H9 (cell line): ENCODE results near the gene ADAMTS16. TPM values are rescaled to one million over a fixed set of nuclear protein-coding genes. Genes with fewer than 3 reads are reported as not detected.

ENCODE experiments used
- DNase-seq: peaks from one replicate; pipeline ENCODE4 v3.0.0-alpha.2; 2017
- H2AFZ ChIP-seq: one replicate; pipeline ENCODE4 v1.6.1; 2013; ENCODE audit warnings: mild to moderate bottlenecking, low read length, control low read depth, moderate library complexity
- H2AK5ac ChIP-seq: 2 replicates; pipeline ENCODE4 v1.6.1; 2013; ENCODE audit warnings: low read length, control low read depth, mixed read lengths; ENCODE audit not compliant: insufficient read length
- H2BK120ac ChIP-seq: one replicate; pipeline ENCODE4 v1.6.1; 2013; ENCODE audit warnings: low read depth, mild to moderate bottlenecking, low read length, control low read depth, inconsistent platforms; ENCODE audit not compliant: poor library complexity, severe bottlenecking
- H2BK12ac ChIP-seq: 2 replicates; pipeline ENCODE4 v1.6.1; 2013; ENCODE audit warnings: low read length, control low read depth, mixed read lengths, low read depth; ENCODE audit not compliant: insufficient read length
- H2BK15ac ChIP-seq: 2 replicates; pipeline ENCODE4 v1.6.1; 2013; ENCODE audit warnings: low read depth, low read length, control low read depth
- H2BK20ac ChIP-seq: one replicate; pipeline ENCODE4 v1.6.1; 2013; ENCODE audit warnings: low read depth, mild to moderate bottlenecking, low read length, control low read depth, inconsistent platforms; ENCODE audit not compliant: poor library complexity, severe bottlenecking
- H2BK5ac ChIP-seq: 2 replicates; pipeline ENCODE4 v1.6.1; 2013; ENCODE audit warnings: low read length, control low read depth, mixed read lengths; ENCODE audit not compliant: insufficient read length
- H3K14ac ChIP-seq: 2 replicates; pipeline ENCODE4 v1.6.1; 2013; ENCODE audit warnings: low read length, control low read depth; ENCODE audit not compliant: insufficient read depth
- H3K18ac ChIP-seq: 2 replicates; pipeline ENCODE4 v1.6.1; 2013; ENCODE audit warnings: low read depth, mild to moderate bottlenecking, mixed read lengths, low read length, control low read depth; ENCODE audit not compliant: insufficient read length
- H3K23ac ChIP-seq: 2 replicates; pipeline ENCODE4 v1.6.1; 2013; ENCODE audit warnings: low read length, control low read depth, mixed read lengths, low read depth; ENCODE audit not compliant: insufficient read length
- H3K23me2 ChIP-seq: 2 replicates; pipeline ENCODE4 v1.6.1; 2013; ENCODE audit warnings: low read depth, mild to moderate bottlenecking, mixed read lengths, low read length, control low read depth; ENCODE audit not compliant: insufficient read length, poor library complexity, severe bottlenecking
- H3K27ac ChIP-seq: 2 replicates; pipeline ENCODE4 v1.5.1; 2013; ENCODE audit warnings: low read length, control low read depth, mixed read lengths, low read depth; ENCODE audit not compliant: insufficient read length
- H3K27me3 ChIP-seq: 2 replicates; pipeline ENCODE4 v1.6.1; 2013; ENCODE audit warnings: low read length, control low read depth, inconsistent platforms; ENCODE audit not compliant: insufficient read depth
- H3K4ac ChIP-seq: 2 replicates; pipeline ENCODE4 v1.6.1; 2013; ENCODE audit warnings: low read depth, mild to moderate bottlenecking, control low read depth, inconsistent platforms, low read length, moderate library complexity
- H3K4me1 ChIP-seq: 2 replicates; pipeline ENCODE4 v1.6.1; 2013; ENCODE audit warnings: low read length, control low read depth, inconsistent platforms; ENCODE audit not compliant: insufficient read depth
- H3K4me2 ChIP-seq: 2 replicates; pipeline ENCODE4 v1.6.1; 2013; ENCODE audit warnings: low read length, control low read depth, mixed read lengths; ENCODE audit not compliant: insufficient read length, insufficient read depth
- H3K56ac ChIP-seq: 2 replicates; pipeline ENCODE4 v1.6.1; 2013; ENCODE audit warnings: low read depth, mild to moderate bottlenecking, mixed read lengths, low read length, control low read depth; ENCODE audit not compliant: insufficient read length
- H3K79me1 ChIP-seq: 2 replicates; pipeline ENCODE4 v1.6.1; 2013; ENCODE audit warnings: low read depth, mild to moderate bottlenecking, moderate library complexity, low read length, control low read depth, inconsistent platforms; ENCODE audit not compliant: insufficient read depth, poor library complexity, severe bottlenecking
- H3K79me2 ChIP-seq: 2 replicates; pipeline ENCODE4 v1.6.1; 2013; ENCODE audit warnings: low read length, control low read depth, inconsistent platforms; ENCODE audit not compliant: insufficient read depth
- H3K9ac ChIP-seq: 2 replicates; pipeline ENCODE4 v1.6.1; 2013; ENCODE audit warnings: low read length, control low read depth, mixed read lengths; ENCODE audit not compliant: insufficient read length; ENCODE audit errors: extremely low read depth
- H3K9me3 ChIP-seq: one replicate; pipeline ENCODE4 v1.6.1; 2013; ENCODE audit warnings: low read depth, low read length, inconsistent platforms; ENCODE audit not compliant: control insufficient read depth
- H3T11ph ChIP-seq: one replicate; pipeline ENCODE4 v1.6.1; 2013; ENCODE audit warnings: mild to moderate bottlenecking, low read length, control low read depth, inconsistent platforms
- H4K20me1 ChIP-seq: one replicate; pipeline ENCODE4 v1.6.1; 2013; ENCODE audit not compliant: control insufficient read depth, insufficient read length, insufficient read depth
- H4K5ac ChIP-seq: 2 replicates; pipeline ENCODE4 v1.6.1; 2013; ENCODE audit warnings: low read depth, mild to moderate bottlenecking, mixed read lengths, low read length, control low read depth; ENCODE audit not compliant: insufficient read length
- H4K8ac ChIP-seq: replicated peaks from 2 replicates; pipeline ENCODE4 v1.6.1; 2013; ENCODE audit warnings: low read length, control low read depth, mixed read lengths, low read depth; ENCODE audit not compliant: insufficient read length
- H4K91ac ChIP-seq: 2 replicates; pipeline ENCODE4 v1.6.1; 2013; ENCODE audit warnings: low read depth, mild to moderate bottlenecking, moderate library complexity, mixed read lengths, low read length, control low read depth; ENCODE audit not compliant: insufficient read length
- H3K27ac Mint-ChIP-seq, 3 experiments: 2 replicates in 2 of 3; 3 replicates in 1 of 3; pipeline ENCODE4 v1.8.0; 2020 to 2021; ENCODE audit warnings: mixed read lengths in 3 of 3, mild to moderate bottlenecking in 1 of 3, moderate library complexity in 1 of 3
- H3K27me3 Mint-ChIP-seq: 2 replicates; pipeline ENCODE4 v1.8.0; 2021; ENCODE audit warnings: low read depth, mild to moderate bottlenecking, moderate library complexity, mixed read lengths
- H3K36me3 Mint-ChIP-seq, 3 experiments: 2 replicates in 2 of 3; 3 replicates in 1 of 3; pipeline ENCODE4 v1.8.0; 2020 to 2021; ENCODE audit warnings: low read depth in 3 of 3, mixed read lengths in 3 of 3; ENCODE audit not compliant: insufficient read depth in 1 of 3
- H3K4me1 Mint-ChIP-seq, 2 experiments: 2 replicates each; pipeline ENCODE4 v1.8.0; 2020; ENCODE audit warnings: mixed read lengths in 2 of 2
- H3K4me3 Mint-ChIP-seq, 2 experiments: 2 replicates in 1 of 2; 3 replicates in 1 of 2; pipeline ENCODE4 v1.8.0; 2020 to 2021; ENCODE audit warnings: mild to moderate bottlenecking in 2 of 2, mixed read lengths in 2 of 2, moderate library complexity in 1 of 2
- H3K9me3 Mint-ChIP-seq, 2 experiments: 2 replicates in 1 of 2; 3 replicates in 1 of 2; pipeline ENCODE4 v1.8.0; 2020; ENCODE audit warnings: mild to moderate bottlenecking in 2 of 2, mixed read lengths in 2 of 2, moderate library complexity in 1 of 2
- WGBS: extraction: QIAGEN DNeasy Blood & Tissue Kit; methylation state at CpG from one replicate; pipeline ENCODE4 v1.1.7; 2013; ENCODE audit warnings: missing lambda C conversion rate, low lambda C conversion rate, mixed read lengths; ENCODE audit not compliant: insufficient read length; ENCODE audit errors: extremely low coverage; 5-methylcytosine and 5-hydroxymethylcytosine counted together
- total RNA-seq: library from RNA; stranded (reverse); gene quantifications from 2 replicates; pipeline ENCODE4 v1.2.1, GENCODE V29; 2021
- TF ChIP-seq, protein P1 (sequence below): fragments of 200-600 bp; sonication (generic); conservative IDR thresholded peaks from 3 replicates; pipeline ENCODE4 v1.8.0; 2021; ENCODE audit warnings: antibody characterized with exemption, mild to moderate bottlenecking

ADAMTS16 gene
- total RNA-seq, 1 experiment from 2014 or later, result 4.5 TPM

DNA sequence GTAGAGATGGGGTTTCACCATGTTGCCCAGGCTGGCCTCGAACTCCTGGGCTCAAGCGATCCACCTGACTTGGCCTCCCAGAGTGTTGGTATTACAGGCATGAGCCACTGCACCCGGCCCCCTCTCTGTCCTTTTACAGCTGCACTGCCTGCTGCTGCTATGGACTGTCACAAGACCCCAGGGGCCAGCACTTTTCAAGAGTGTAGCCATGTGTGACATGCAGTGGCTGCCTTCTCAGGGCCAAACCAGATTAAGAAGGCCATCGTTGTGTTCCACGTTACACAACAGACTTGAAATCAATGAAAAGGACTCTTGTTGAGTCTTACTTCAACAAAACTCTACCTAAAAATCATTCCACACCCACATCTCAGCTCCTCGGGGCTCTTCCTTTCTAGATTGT lies 203.4 kb downstream of the ADAMTS16 start:
- no peak overlapping the region for H3K27ac ChIP-seq
- no peak overlapping the region for H2BK5ac ChIP-seq
- H3K18ac ChIP-seq, result no peak overlapping the region
- H2AK5ac ChIP-seq, result no peak overlapping the region
- H4K8ac ChIP-seq, result no peak overlapping the region
- no peak overlapping the region for H3K4ac ChIP-seq
- peaks cover 8% of the 10 kb centered on the region; the same call in 1 of the 2 replicates for H3K4me1 ChIP-seq
- no peaks in the 10 kb centered on the region for H4K20me1 ChIP-seq
- WGBS, result no CpG with 5 or more reads among the region's 6 CpGs
- no peak overlapping the region for H3K9ac ChIP-seq
- Mint-ChIP-seq H3K27me3 (no peaks in the 10 kb centered on the region), H3K9me3 (no peaks in the 10 kb centered on the region; a peak in 1 of 5 replicates), H3K4me1 (peaks cover 29 to 31% of the 10 kb centered on the region in 2 experiments), H3K36me3 (no peaks in the 10 kb centered on the region; a peak in 1 of 7 replicates), H3K27ac (0 out of 7 replicates have a peak overlapping the region, but pooled peaks of 1 of the 3 experiments have one; percentile 71), H3K4me3 (no peak overlapping the region)
- H4K91ac ChIP-seq, result no peak overlapping the region
- H3K23ac ChIP-seq, result no peak overlapping the region
- H3K27me3 ChIP-seq, result no peaks in the 10 kb centered on the region
- H3K4me2 ChIP-seq, result no peak overlapping the region
- H3T11ph ChIP-seq, result no peak overlapping the region
- no peaks in the 10 kb centered on the region for H3K79me2 ChIP-seq
- no peaks in the 10 kb centered on the region for H3K23me2 ChIP-seq
- H3K9me3 ChIP-seq, result no peaks in the 10 kb centered on the region
- no peak overlapping the region for H2BK12ac ChIP-seq
- no peak overlapping the region for H3K56ac ChIP-seq
- H2AFZ ChIP-seq, result no peak overlapping the region
- no peaks in the 10 kb centered on the region for H3K79me1 ChIP-seq
- DNase-seq, result no peak
- no peak overlapping the region for H2BK15ac ChIP-seq
- no peak overlapping the region for H2BK20ac ChIP-seq
- no peak overlapping the region for H2BK120ac ChIP-seq
- TF ChIP-seq, protein P1, sequence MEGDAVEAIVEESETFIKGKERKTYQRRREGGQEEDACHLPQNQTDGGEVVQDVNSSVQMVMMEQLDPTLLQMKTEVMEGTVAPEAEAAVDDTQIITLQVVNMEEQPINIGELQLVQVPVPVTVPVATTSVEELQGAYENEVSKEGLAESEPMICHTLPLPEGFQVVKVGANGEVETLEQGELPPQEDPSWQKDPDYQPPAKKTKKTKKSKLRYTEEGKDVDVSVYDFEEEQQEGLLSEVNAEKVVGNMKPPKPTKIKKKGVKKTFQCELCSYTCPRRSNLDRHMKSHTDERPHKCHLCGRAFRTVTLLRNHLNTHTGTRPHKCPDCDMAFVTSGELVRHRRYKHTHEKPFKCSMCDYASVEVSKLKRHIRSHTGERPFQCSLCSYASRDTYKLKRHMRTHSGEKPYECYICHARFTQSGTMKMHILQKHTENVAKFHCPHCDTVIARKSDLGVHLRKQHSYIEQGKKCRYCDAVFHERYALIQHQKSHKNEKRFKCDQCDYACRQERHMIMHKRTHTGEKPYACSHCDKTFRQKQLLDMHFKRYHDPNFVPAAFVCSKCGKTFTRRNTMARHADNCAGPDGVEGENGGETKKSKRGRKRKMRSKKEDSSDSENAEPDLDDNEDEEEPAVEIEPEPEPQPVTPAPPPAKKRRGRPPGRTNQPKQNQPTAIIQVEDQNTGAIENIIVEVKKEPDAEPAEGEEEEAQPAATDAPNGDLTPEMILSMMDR, result no peak
- no peak overlapping the region for H4K5ac ChIP-seq
- H3K14ac ChIP-seq, result no peak overlapping the region
